SK-N-MC (cell line): ENCODE data around the gene WDR7.

Source experiments
- EZH2 ChIP-seq: fragments of 200-600 bp; sonication (generic); IDR thresholded peaks from one replicate; pipeline ENCODE4 v1.6.1; 2017; ENCODE audit warnings: antibody characterized with exemption
- FOXP2 ChIP-seq: optimal IDR thresholded peaks from 2 replicates; pipeline ENCODE3; 2011; ENCODE audit warnings: mild to moderate bottlenecking, moderate library complexity; ENCODE audit not compliant: insufficient read depth; ENCODE audit errors: extremely low read length, control extremely low read depth
- POLR2AphosphoS5 ChIP-seq: IDR thresholded peaks from 2 replicates; pipeline ENCODE4 v1.6.1; 2012; ENCODE audit warnings: mild to moderate bottlenecking, low read depth, low read length, borderline replicate concordance

DNA sequence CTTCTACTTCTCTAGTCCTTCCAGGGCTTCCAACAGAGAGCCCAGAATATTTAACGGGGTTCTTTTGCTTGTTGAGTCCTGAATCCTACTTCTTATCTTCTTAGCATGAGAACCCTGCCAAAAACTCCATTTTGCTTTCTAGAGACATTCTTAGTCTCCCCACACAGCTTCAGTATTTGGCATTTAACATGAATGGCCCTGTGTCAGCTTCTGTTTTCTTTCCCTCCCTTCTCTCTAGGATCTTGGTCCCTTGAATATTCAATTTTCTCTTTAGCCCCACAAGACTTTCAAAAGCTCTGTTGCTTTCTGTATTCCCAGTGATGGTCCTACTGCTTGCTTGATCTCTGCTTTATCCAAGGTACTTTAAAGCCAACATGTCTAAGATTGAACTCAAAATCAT lies 89.5 kb downstream of the WDR7 start:
- TF ChIP-seq EZH2 (no peak), POLR2AphosphoS5 (no peak), FOXP2 (no peak)
